Ovary (tissue), 3 donors: ENCODE measurements around the gene PCGF3.

ENCODE experiments used
- EP300 ChIP-seq: sonication (generic); formaldehyde crosslinking; IDR thresholded peaks from one replicate; pipeline ENCODE4 v1.6.1; 2017; ENCODE audit warnings: antibody characterized with exemption
- POLR2A ChIP-seq: fragments of 450-650 bp; IDR thresholded peaks from one replicate; pipeline ENCODE4 v1.6.1; 2017; ENCODE audit warnings: antibody characterized with exemption, mild to moderate bottlenecking, moderate library complexity
- TF ChIP-seq, protein P1 (sequence below), 3 donors: fragments of 450-650 bp in 2 of 3; fragments of 200-600 bp in 1 of 3; IDR thresholded peaks; one replicate each; pipeline versions ENCODE4 v1.5.1 to v1.8.0; 2016 to 2022; ENCODE audit warnings: antibody characterized with exemption in 3 of 3, mild to moderate bottlenecking in 1 of 3
- donor health status: DM: no; HTN: no; CAD: no.

- TF ChIP-seq, protein P1, sequence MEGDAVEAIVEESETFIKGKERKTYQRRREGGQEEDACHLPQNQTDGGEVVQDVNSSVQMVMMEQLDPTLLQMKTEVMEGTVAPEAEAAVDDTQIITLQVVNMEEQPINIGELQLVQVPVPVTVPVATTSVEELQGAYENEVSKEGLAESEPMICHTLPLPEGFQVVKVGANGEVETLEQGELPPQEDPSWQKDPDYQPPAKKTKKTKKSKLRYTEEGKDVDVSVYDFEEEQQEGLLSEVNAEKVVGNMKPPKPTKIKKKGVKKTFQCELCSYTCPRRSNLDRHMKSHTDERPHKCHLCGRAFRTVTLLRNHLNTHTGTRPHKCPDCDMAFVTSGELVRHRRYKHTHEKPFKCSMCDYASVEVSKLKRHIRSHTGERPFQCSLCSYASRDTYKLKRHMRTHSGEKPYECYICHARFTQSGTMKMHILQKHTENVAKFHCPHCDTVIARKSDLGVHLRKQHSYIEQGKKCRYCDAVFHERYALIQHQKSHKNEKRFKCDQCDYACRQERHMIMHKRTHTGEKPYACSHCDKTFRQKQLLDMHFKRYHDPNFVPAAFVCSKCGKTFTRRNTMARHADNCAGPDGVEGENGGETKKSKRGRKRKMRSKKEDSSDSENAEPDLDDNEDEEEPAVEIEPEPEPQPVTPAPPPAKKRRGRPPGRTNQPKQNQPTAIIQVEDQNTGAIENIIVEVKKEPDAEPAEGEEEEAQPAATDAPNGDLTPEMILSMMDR (IDR thresholded peaks at IDR 0.05) = no peak
- TF ChIP-seq POLR2A (no peak), EP300 (no peak)
Measured at GRCh38 chr4:707929-708630, 2.4 kb downstream of the PCGF3 start.
